ENCODE results near the gene ERG.
A peak's percentile ranks its signal among the peaks of the same experiment; 100 is the strongest.

DNA sequence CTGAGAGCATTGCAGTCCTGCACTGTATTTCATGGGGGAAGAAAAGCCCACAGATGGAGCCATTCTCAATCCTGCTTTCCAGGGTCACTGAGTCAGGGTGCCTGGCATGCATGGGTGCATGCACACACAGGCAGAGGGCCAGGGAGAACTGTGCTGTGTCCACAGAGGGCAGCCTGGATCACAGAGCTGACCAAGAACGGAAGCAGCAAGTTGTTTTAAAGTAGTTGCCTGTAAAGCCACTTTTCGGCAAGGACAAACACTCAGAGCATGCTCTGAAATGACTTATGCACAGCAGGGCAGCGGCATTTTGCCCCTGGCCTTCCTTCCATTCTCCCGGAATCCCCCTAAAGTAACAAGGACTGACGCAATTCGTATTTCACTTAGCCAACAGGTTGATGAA is 3.6 kb downstream of the ERG start:
- TF ChIP-seq, protein P1, sequence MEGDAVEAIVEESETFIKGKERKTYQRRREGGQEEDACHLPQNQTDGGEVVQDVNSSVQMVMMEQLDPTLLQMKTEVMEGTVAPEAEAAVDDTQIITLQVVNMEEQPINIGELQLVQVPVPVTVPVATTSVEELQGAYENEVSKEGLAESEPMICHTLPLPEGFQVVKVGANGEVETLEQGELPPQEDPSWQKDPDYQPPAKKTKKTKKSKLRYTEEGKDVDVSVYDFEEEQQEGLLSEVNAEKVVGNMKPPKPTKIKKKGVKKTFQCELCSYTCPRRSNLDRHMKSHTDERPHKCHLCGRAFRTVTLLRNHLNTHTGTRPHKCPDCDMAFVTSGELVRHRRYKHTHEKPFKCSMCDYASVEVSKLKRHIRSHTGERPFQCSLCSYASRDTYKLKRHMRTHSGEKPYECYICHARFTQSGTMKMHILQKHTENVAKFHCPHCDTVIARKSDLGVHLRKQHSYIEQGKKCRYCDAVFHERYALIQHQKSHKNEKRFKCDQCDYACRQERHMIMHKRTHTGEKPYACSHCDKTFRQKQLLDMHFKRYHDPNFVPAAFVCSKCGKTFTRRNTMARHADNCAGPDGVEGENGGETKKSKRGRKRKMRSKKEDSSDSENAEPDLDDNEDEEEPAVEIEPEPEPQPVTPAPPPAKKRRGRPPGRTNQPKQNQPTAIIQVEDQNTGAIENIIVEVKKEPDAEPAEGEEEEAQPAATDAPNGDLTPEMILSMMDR (IDR thresholded peaks at IDR 0.05), result no peak
- TF ChIP-seq POLR2A (IDR thresholded peaks at IDR 0.05), result peak in 1 of 2 donors; percentile 16

Data from heart left ventricle (tissue), 13 donors.